Adrenal gland (tissue), 12 donors: ENCODE data around the gene ATXN7. TPM values are rescaled to one million over a fixed set of nuclear protein-coding genes. Genes with fewer than 3 reads are reported as not detected.

ENCODE experiments used
- DNase-seq, 7 donors: peaks; one replicate each; pipeline ENCODE4 v3.0.0-alpha.2; 2019 to 2020
- H3K27ac ChIP-seq, 5 donors: fragments of 200-600 bp; sonication (generic) in 4 of 5; 1 replicate in 3 of 5; 2 replicates in 2 of 5; pipeline versions ENCODE4 v1.5.1 to v1.8.0; 2016 to 2020; ENCODE audit warnings: mild to moderate bottlenecking in 1 of 5
- H3K27me3 ChIP-seq: fragments of 200-600 bp; 2 replicates; pipeline ENCODE4 v1.8.0; 2021
- H3K36me3 ChIP-seq, 2 donors: fragments of 200-600 bp; replicated peaks in 1 of 2; 1 replicate in 1 of 2; 2 replicates in 1 of 2; pipeline versions ENCODE4 v1.5.1 to v1.8.0; 2018 to 2022
- H3K4me1 ChIP-seq, 2 donors: fragments of 200-600 bp; replicated peaks in 1 of 2; 1 replicate in 1 of 2; 2 replicates in 1 of 2; pipeline versions ENCODE4 v1.5.1 to v1.8.0; 2018 to 2021
- H3K4me3 ChIP-seq, 4 donors: fragments of 200-600 bp; sonication (generic) in 3 of 4; one replicate each; pipeline ENCODE4 v1.5.1; 2016 to 2018
- H3K9me3 ChIP-seq, 3 donors: fragments of 200-600 bp; sonication (generic) in 1 of 3; replicated peaks in 1 of 3; 1 replicate in 2 of 3; 2 replicates in 1 of 3; pipeline versions ENCODE4 v1.5.1 to v1.8.0; 2016 to 2021
- POLR2A ChIP-seq, 2 donors: fragments of 450-650 bp; IDR thresholded peaks; one replicate each; pipeline ENCODE4 v1.6.1; 2017; ENCODE audit warnings: antibody characterized with exemption in 2 of 2, mild to moderate bottlenecking in 2 of 2, moderate library complexity in 1 of 2
- WGBS, 4 donors: extraction: QIAGEN DNeasy Blood & Tissue Kit in 2 of 4; methylation state at CpG; one replicate each; pipeline versions ENCODE4 v1.1.5 to v1.1.7; 2013 to 2017; 5-methylcytosine and 5-hydroxymethylcytosine counted together
- intact Hi-C, 2 donors: fragments of 100-400 bp; cut with DNase I; formaldehyde crosslinking; loops; one replicate each; pipeline versions ENCODE4 v1.14.1 to v1.15.0; 2022 to 2023
- polyA plus RNA-seq, 3 donors: library from polyadenylated mRNA; stranded (reverse); fragments of 200-250 nt in 2 of 3; fragments of 350-450 nt in 1 of 3; fragmentation: Illumina TruSeq in 1 of 3; extraction: RNeasy Lipid Tissue Mini Kit (QIAGEN cat#74804) in 1 of 3; gene quantifications; one replicate each; pipeline ENCODE4 v1.2.3, GENCODE V29; 2013 to 2014
- total RNA-seq, 9 donors: library from RNA; depleted of rRNA in 4 of 9; stranded (reverse); fragments of >200 nt in 4 of 9; fragments of 120-200 nt in 1 of 9; fragmentation: NEBNext Ultra II Directional in 1 of 9; extraction: Animal tissue kit (Norgen Biotek cat#: 25700) in 1 of 9; gene quantifications; one replicate each; pipeline versions ENCODE4 v1.1.0 to v1.2.4, GENCODE V29; 2013 to 2023
- TF ChIP-seq, protein P1 (sequence below), 6 experiments: fragments of 450-650 bp in 4 of 6; fragments of 200-600 bp in 2 of 6; sonication (generic) in 1 of 6; IDR thresholded peaks; 1 replicate in 5 of 6; 2 replicates in 1 of 6; pipeline versions ENCODE4 v1.5.1 to v1.8.0; 2016 to 2021; ENCODE audit warnings: antibody characterized with exemption in 6 of 6, mild to moderate bottlenecking in 2 of 6, moderate library complexity in 1 of 6
- donor health status: healthy with polysubstance abuse.
- donor health status: Bipolar disorder and iron deficiency.
- donor health status: DM: yes; HTN: yes; CAD: no.
- donor health status: DM: no; HTN: no; CAD: no.
- donor health status: DM: no; HTN: no; CAD: no.
- donor health status: DM: yes; HTN: yes; CAD: no.

The ATXN7 gene
- total and polyA plus RNA-seq, 12 donors: 4.1 to 27.3 (median 18.0) TPM

DNA sequence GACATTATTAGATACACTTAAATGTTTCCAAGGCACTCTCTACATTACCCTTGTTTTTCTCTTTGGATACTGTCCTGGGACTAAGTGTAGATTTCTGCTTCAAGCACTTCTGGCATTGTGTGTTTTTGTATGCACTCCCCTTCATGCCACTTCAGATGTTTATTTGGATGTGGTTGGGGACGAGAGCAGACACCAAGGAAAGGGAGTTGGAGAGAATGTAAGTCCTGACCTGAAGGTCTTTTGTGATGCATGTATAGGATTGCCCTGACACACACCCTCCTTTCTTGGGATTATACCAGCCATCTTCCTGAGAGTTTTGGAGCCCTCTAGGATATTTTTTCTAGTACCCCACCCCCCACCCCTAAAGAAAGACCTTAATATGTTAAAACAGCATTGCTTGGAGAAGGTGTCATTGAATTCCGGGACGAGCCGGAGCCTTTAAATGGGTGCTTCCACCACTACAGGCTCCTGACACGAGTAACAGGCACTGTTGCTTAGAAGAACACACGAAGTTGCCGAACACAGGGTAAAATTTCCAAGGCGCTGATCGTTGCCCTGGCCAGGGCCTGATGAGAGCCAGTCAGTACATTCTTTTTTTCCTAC, 136.9 kb downstream of the ATXN7 start:
- H3K9me3 ChIP-seq: no peaks in the 10 kb centered on the region
- DNase-seq: no peak
- no peak overlapping the region for H3K4me3 ChIP-seq
- TF ChIP-seq, protein P1, sequence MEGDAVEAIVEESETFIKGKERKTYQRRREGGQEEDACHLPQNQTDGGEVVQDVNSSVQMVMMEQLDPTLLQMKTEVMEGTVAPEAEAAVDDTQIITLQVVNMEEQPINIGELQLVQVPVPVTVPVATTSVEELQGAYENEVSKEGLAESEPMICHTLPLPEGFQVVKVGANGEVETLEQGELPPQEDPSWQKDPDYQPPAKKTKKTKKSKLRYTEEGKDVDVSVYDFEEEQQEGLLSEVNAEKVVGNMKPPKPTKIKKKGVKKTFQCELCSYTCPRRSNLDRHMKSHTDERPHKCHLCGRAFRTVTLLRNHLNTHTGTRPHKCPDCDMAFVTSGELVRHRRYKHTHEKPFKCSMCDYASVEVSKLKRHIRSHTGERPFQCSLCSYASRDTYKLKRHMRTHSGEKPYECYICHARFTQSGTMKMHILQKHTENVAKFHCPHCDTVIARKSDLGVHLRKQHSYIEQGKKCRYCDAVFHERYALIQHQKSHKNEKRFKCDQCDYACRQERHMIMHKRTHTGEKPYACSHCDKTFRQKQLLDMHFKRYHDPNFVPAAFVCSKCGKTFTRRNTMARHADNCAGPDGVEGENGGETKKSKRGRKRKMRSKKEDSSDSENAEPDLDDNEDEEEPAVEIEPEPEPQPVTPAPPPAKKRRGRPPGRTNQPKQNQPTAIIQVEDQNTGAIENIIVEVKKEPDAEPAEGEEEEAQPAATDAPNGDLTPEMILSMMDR (IDR thresholded peaks at IDR 0.05): no peak
- TF ChIP-seq POLR2A (IDR thresholded peaks at IDR 0.05): no peak
- no peaks in the 10 kb centered on the region for H3K27me3 ChIP-seq
- 89 to 93% (median 92%) methylated on average over 9 of the region's 9 CpGs for WGBS, 4 donors
- H3K4me1 ChIP-seq: peaks cover 0 to 20% of the 10 kb centered on the region in 2 donors
- peaks cover 0 to 50% of the 10 kb centered on the region in 2 donors for H3K36me3 ChIP-seq
- H3K27ac ChIP-seq: no peak overlapping the region
- intact Hi-C loops: no loop called here

DNA sequence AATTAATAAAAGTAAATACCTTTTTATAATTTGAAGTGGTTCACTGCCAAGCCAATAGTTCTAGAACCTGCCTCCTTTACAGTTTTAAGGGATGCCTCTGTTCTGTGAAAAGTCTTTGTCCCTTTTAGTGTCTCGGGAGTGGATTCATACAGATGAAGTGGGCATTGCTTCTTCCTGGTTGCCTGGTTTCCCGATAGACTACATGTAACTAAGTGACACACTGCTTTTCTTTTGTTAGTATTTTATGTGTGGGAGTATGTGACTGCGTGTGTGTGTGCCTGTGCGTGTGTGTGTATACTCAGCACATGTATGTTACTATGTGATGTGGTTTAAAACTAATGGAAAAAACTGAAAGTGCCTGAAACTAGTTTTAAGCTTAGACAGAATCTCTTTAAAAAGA, 138.6 kb downstream of the ATXN7 start:
- Histone ChIP-seq H3K4me3 (no peak overlapping the region), H3K9me3 (no peaks in the 10 kb centered on the region), H3K36me3 (peaks cover 0 to 49% of the 10 kb centered on the region in 2 donors), H3K27me3 (no peaks in the 10 kb centered on the region), H3K4me1 (peaks cover 0 to 20% of the 10 kb centered on the region in 2 donors), H3K27ac (no peak overlapping the region)
- TF ChIP-seq, protein P1 (IDR thresholded peaks at IDR 0.05): no peak
- TF ChIP-seq POLR2A (IDR thresholded peaks at IDR 0.05): no peak
- WGBS, 4 donors: 78 to 95% (median 91%) methylated on average over 4 of the region's 4 CpGs
- DNase-seq: no peak
- intact Hi-C loops: no loop called here

DNA sequence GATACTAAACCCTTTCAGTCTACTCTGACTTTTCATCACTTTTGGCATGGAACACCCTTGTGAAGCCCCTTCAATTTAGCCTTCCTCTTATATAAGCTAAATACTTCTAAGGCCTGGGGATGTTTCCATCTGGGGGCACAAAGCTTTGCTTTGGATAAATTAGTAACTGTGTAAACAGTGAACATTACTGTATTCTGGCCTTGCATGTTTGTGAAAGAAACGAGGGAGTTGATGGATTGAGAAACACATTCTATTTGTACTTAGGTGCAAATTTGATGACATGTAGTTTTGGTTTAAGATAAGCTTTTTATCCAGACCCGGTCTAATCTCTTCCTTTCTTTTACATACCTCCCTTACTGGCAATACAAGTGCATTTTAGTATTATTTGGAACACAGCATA, 139.9 kb downstream of the ATXN7 start:
- Histone ChIP-seq H3K36me3 (peaks cover 0 to 58% of the 10 kb centered on the region in 2 donors), H3K9me3 (no peaks in the 10 kb centered on the region), H3K27ac (no peak overlapping the region), H3K4me3 (no peak overlapping the region), H3K27me3 (no peaks in the 10 kb centered on the region), H3K4me1 (peaks cover under 1 to 26% of the 10 kb centered on the region in 2 donors)
- intact Hi-C loops: no loop called here
- 57 to 85% (median 70%) methylated on average over 2 of the region's 2 CpGs for WGBS, 4 donors
- no peak for DNase-seq
- TF ChIP-seq POLR2A (IDR thresholded peaks at IDR 0.05): no peak
- TF ChIP-seq, protein P1 (IDR thresholded peaks at IDR 0.05): no peak

DNA sequence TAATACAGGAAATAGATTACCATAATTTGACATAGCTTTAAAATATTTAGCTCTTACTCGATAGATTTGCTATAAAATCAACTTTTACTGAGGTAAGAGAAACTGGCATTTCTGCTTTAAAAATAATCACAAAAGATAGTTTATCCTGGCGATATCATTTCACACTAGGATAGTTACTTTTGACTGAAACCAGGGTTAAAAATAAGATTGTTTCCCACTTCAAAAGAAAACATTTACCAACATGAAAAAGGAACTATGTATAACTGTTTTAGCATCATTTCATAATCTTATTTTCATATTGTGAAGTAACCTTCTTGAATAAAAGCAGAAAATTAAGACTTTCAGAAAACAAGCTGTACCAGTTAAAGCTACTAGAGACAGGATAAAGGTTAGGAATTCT, 144.3 kb downstream of the ATXN7 start:
- TF ChIP-seq, protein P1 (IDR thresholded peaks at IDR 0.05): no peak
- TF ChIP-seq POLR2A (IDR thresholded peaks at IDR 0.05): no peak
- peak overlapping the region in 1 of 5 donors; percentile 8 for H3K27ac ChIP-seq
- H3K9me3 ChIP-seq: no peaks in the 10 kb centered on the region

More for the DNA sequence above, 144.3 kb downstream of the ATXN7 start:
- H3K27me3 ChIP-seq: no peaks in the 10 kb centered on the region
- no peak for DNase-seq
- H3K36me3 ChIP-seq: peaks cover 0 to 70% of the 10 kb centered on the region in 2 donors
- 84 to 91% (median 86%) methylated on average over 2 of the region's 2 CpGs for WGBS, 4 donors
- intact Hi-C loops: no loop called here
- H3K4me1 ChIP-seq: peaks cover 11 to 50% of the 10 kb centered on the region in 2 donors
- no peak overlapping the region for H3K4me3 ChIP-seq
